ENCODE data around the gene CMTM3. TPM values are rescaled to one million over a fixed set of nuclear protein-coding genes. Genes with fewer than 3 reads are reported as not detected.

CMTM3 gene, protein sequence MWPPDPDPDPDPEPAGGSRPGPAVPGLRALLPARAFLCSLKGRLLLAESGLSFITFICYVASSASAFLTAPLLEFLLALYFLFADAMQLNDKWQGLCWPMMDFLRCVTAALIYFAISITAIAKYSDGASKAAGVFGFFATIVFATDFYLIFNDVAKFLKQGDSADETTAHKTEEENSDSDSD
- total RNA-seq (2012; rRNA removed) (4.5 and 4.7 TPM in 2 replicates), polyA plus RNA-seq (2012; rRNA removed) (34.6 and 35.5 TPM in 2 replicates), Bru-seq, nascent RNA (percentile 62 among the genes with signal in this experiment), BruChase-seq, experiment 1, labeled RNA remaining after a 6-hour chase (percentile 72 among the genes with signal in this experiment), BruChase-seq, experiment 2, labeled RNA remaining after a 2-hour chase (percentile 66 among the genes with signal in this experiment)
- 14.5 and 50.4 TPM in 2 replicates for polyA plus RNA-seq (2012; cell fraction: cytosol; rRNA removed)
- 32.0 and 33.9 TPM in 2 replicates for polyA plus RNA-seq (2012; cell fraction: nucleus; rRNA removed; ENCODE audit: low replicate concordance)
- long read RNA-seq, transcript CMTM3-214 (5 exons, 1,934 nt) = major isoform, 59 of 89 reads
- long read RNA-seq, partial matches to known transcripts = 4 of 89 reads
- long read RNA-seq, other reads (novel, unspliced or antisense) = 20 of 89 reads

DNA sequence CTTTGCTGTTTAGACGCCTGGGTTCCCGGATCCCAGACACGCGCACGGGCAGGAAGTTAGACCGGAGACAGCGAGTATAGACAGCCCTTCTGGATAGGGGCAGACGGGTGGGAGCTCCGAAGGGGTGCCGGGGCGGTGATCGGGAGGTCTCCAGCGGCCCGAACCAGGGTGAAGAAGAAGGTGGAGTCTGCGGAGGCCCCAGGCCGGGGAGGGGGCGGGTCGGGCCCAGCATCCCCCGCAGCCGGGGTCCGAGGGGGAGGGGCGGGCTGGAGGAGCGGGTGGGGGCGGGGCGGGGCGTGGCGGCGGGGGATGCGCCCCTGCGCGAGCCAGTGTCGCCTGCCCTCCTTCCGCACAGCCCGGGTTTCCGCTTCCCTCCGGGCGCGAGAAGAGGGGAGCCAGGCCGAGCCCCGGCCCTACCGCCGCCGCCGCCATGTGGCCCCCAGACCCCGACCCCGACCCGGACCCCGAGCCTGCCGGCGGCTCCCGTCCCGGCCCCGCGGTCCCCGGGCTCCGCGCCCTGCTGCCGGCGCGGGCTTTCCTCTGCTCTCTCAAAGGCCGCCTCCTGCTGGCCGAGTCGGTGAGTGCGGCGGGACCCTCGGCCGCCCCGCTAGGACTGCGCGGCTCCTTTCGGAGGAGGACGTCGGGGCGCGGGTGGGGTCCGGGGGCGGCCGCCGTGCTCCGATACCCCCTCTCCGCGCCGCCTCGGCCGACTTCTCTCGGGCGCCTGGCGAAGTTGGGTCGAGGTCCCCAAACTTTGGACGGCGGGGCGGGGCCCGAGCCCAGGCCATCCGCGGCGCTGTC lies at the start of gene CMTM3:
CMTM3 (plus strand) TSS at position 329 of the 801 bp plus-strand sequence; CDS start at position 431, 102 bp downstream.
- peak within 1 kb of the TSS; percentile 93 for H2AK5ac ChIP-seq (ENCODE audit: low read depth, low read length)
- H4K91ac ChIP-seq (ENCODE audit: insufficient read depth, low read depth, low read length) = peak within 1 kb of the TSS; percentile 84
- H3K4me1 ChIP-seq (ENCODE audit: control insufficient read depth, insufficient read depth, low read length) = peaks cover 21% of the 10 kb centered on the region
- H3K4ac ChIP-seq (ENCODE audit: low read depth, low read length) = peak within 1 kb of the TSS; percentile 89
- intact Hi-C loops (cut with micrococcal nuclease) (loop anchor here (1.0 to 5.0 kb wide), 4 partner anchors 52 to 198 kb away; partner anchors contain the start of gene CKLF), dilution Hi-C loops (cut with HindIII; ENCODE audit: low sequenced_read_pairs, unreplicated experiment) (no loop called here), in situ Hi-C loops (cut with MboI; ENCODE audit: low sequenced_read_pairs) (loop anchor here (5.0 kb wide), 2 partner anchors 52 to 197 kb away; partner anchors contain the start of genes CKLF and TK2)
- peaks cover 10% of the 10 kb centered on the region for H3K36me3 ChIP-seq (ENCODE audit: control insufficient read depth, insufficient read depth, low read length)
- peak within 1 kb of the TSS; percentile 20; the same call in 1 of the 2 replicates for H2BK20ac ChIP-seq (ENCODE audit: low read depth, low read length)
- ChIA-PET CTCF (interaction anchor here (0.9 kb wide), 2 partner anchors 89 to 198 kb away, joined by 3 read pairs; no protein-coding TSS in a partner anchor), POLR2A (ENCODE audit: unreplicated experiment) (interaction anchor here (0.5 to 0.7 kb wide), 2 partner anchors 7 to 197 kb away, joined by 3 read pairs; no protein-coding TSS in a partner anchor)
- DNase-seq (peak; percentile 45), ATAC-seq (ENCODE audit: low read depth) (peak; percentile 78)
- peak within 1 kb of the TSS; percentile 81 for H3K4me2 ChIP-seq (ENCODE audit: low read depth, low read length)
- H2BK5ac ChIP-seq (ENCODE audit: low read depth, low read length, poor library complexity, severe bottlenecking) = peak within 1 kb of the TSS; percentile 62
- peaks cover 17% of the 10 kb centered on the region for H4K20me1 ChIP-seq (ENCODE audit: insufficient read depth, low read length)
- H3K27ac ChIP-seq (ENCODE audit: insufficient read depth, low read length) = peak within 1 kb of the TSS; percentile 88
- H3K14ac ChIP-seq (replicated peaks; ENCODE audit: low read depth, low read length) = peak within 1 kb of the TSS; percentile 86
- H2AFZ ChIP-seq (replicated peaks; ENCODE audit: low read length, poor library complexity) = peak within 1 kb of the TSS; percentile 98
- H3K4me3 ChIP-seq (ENCODE audit: insufficient read depth, low read depth, low read length) = peak within 1 kb of the TSS; percentile 74
- peak within 1 kb of the TSS; percentile 86; the same call in 1 of the 2 replicates for H3K23ac ChIP-seq (ENCODE audit: low read depth, low read length)
- peaks cover 13 to 48% of the 10 kb centered on the region in 2 experiments for H3K79me1 ChIP-seq (ENCODE audit: low read depth in 1 of 2, low read length in 2 of 2)
- H4K8ac ChIP-seq (ENCODE audit: low read depth in 2 of 2, low read length in 2 of 2) = peak within 1 kb of the TSS; percentile 45 to 92
- H3K9ac ChIP-seq (ENCODE audit: low read depth, low read length) = peak within 1 kb of the TSS; percentile 84
- H3K18ac ChIP-seq (ENCODE audit: low read depth, low read length) = peak within 1 kb of the TSS; percentile 78
- peak within 1 kb of the TSS; percentile 72 for H2BK120ac ChIP-seq (ENCODE audit: low read depth, low read length)
- BruUV-seq (replicated peaks) = no TSS peak
- 0% methylated on average over 33 of the region's 96 CpGs; no CpG with 5 or more reads in 1 of the 2 experiments for WGBS, 2 experiments (ENCODE audit: extremely low coverage in 2 of 2, insufficient read length in 1 of 2)
- peaks cover 10% of the 10 kb centered on the region for H3K9me1 ChIP-seq (ENCODE audit: insufficient read depth, low read length)
- peaks cover 5% of the 10 kb centered on the region; the same call in 1 of the 2 replicates for H3K9me3 ChIP-seq (ENCODE audit: control insufficient read depth, insufficient read depth, low read length)
- H3K56ac ChIP-seq (ENCODE audit: extremely low read depth, insufficient read depth, low read length) = peak within 1 kb of the TSS; percentile 63; the same call in 1 of the 2 replicates
- H2BK15ac ChIP-seq (ENCODE audit: low read depth, low read length) = peak within 1 kb of the TSS; percentile 48; the same call in 1 of the 3 replicates
- H2AK9ac ChIP-seq (replicated peaks; ENCODE audit: low read depth, low read length, poor library complexity) = peak within 1 kb of the TSS; percentile 94
- H4K5ac ChIP-seq (ENCODE audit: low read depth, low read length) = peak within 1 kb of the TSS; percentile 82
- H3K27me3 ChIP-seq (ENCODE audit: control insufficient read depth, insufficient read depth, low read length) = no peaks in the 10 kb centered on the region; the same call in 1 of the 2 replicates
- no peak for TF ChIP-seq MAFK (IDR thresholded peaks at IDR 0.05; ENCODE audit: low read depth, low read length)
- no peak for TF ChIP-seq RCOR1 (IDR thresholded peaks at IDR 0.05; ENCODE audit: insufficient replicate concordance, low read length)
- peak; percentile 64 for TF ChIP-seq RAD21 (IDR thresholded peaks at IDR 0.05; ENCODE audit: low read length)
- TF ChIP-seq CEBPB (IDR thresholded peaks at IDR 0.05; ENCODE audit: low read depth, low read length) = no peak
- TF ChIP-seq MAZ (IDR thresholded peaks at IDR 0.05; ENCODE audit: borderline replicate concordance, low read depth, low read length) = 0 out of 2 replicates have a peak, but pooled peaks have one; percentile 2
- no peak for TF ChIP-seq BHLHE40 (IDR thresholded peaks at IDR 0.05; ENCODE audit: low read depth, low read length)
- no peak for TF ChIP-seq RFX5 (IDR thresholded peaks at IDR 0.05; ENCODE audit: low read depth, low read length)
- no peak for TF ChIP-seq NFE2L2 (IDR thresholded peaks at IDR 0.05; ENCODE audit: low read depth, low read length)
- TF ChIP-seq CHD1 (IDR thresholded peaks at IDR 0.05; ENCODE audit: low read depth, low read length) = no peak
- no peak for TF ChIP-seq POLR2A (IDR thresholded peaks at IDR 0.05; ENCODE audit: low read depth, low read length)
- no peak for TF ChIP-seq MXI1 (IDR thresholded peaks at IDR 0.05; ENCODE audit: borderline replicate concordance, low read depth, low read length)
- TF ChIP-seq, protein P1, sequence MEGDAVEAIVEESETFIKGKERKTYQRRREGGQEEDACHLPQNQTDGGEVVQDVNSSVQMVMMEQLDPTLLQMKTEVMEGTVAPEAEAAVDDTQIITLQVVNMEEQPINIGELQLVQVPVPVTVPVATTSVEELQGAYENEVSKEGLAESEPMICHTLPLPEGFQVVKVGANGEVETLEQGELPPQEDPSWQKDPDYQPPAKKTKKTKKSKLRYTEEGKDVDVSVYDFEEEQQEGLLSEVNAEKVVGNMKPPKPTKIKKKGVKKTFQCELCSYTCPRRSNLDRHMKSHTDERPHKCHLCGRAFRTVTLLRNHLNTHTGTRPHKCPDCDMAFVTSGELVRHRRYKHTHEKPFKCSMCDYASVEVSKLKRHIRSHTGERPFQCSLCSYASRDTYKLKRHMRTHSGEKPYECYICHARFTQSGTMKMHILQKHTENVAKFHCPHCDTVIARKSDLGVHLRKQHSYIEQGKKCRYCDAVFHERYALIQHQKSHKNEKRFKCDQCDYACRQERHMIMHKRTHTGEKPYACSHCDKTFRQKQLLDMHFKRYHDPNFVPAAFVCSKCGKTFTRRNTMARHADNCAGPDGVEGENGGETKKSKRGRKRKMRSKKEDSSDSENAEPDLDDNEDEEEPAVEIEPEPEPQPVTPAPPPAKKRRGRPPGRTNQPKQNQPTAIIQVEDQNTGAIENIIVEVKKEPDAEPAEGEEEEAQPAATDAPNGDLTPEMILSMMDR (conservative IDR thresholded peaks at IDR 0.05; ENCODE audit: low read depth, low read length) = peak; percentile 71
- TF ChIP-seq SMC3 (IDR thresholded peaks at IDR 0.05; ENCODE audit: low read depth, low read length) = peak; percentile 68
